Measurements from ENCODE around the gene ZDHHC8.

GRCh38 chr22:20167643-20168322 is 36.2 kb downstream of the ZDHHC8 start:
- no peak for TF ChIP-seq POLR2A (IDR thresholded peaks at IDR 0.05; ENCODE audit: low read depth, low read length)
- TF ChIP-seq EZH2 (IDR thresholded peaks at IDR 0.05; ENCODE audit: borderline replicate concordance, low read depth, low read length, severe bottlenecking): no peak
- TF ChIP-seq FOS (IDR thresholded peaks at IDR 0.05; ENCODE audit: borderline replicate concordance, insufficient read depth, low read length): no peak
- TF ChIP-seq POLR2AphosphoS5 (IDR thresholded peaks at IDR 0.05; ENCODE audit: insufficient read depth, low read depth, low read length): no peak
- TF ChIP-seq CTCF (IDR thresholded peaks at IDR 0.05; ENCODE audit: extremely low read depth in 1 of 2, insufficient read depth in 1 of 2, low read depth in 1 of 2, low read length in 2 of 2): no peak
- no peak for TF ChIP-seq MAX (IDR thresholded peaks at IDR 0.05; ENCODE audit: insufficient read depth, insufficient read length)
